Measurements from ENCODE around the gene ST3GAL3. TPM values are rescaled to one million over a fixed set of nuclear protein-coding genes. Genes with fewer than 3 reads are reported as not detected.

The ST3GAL3 gene
- total and polyA plus RNA-seq, 10 of the 15 experiments (the other 5 are each of a cell fraction or from before 2014, with no cell fraction given): 1.2 to 19.3 (median 11.0) TPM

DNA sequence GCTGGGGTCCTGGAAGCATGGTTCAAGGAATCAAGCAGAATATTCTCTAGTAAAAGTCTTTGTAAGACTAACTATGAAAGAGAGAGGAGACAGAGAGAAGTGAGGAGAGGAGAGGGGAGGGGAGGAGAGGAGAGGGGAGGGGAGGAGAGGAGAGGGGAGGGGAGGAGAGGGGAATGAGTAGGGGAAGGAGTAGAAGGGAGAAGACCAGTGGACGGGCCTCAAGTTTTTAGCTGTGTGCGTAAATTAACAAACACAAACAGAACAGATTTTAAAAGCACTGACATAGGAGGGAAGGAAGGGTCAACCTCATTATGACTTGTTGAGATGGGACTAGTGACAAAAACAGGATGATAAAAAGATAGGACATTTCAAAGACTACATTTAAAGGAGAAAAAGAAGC, 62.8 kb downstream of the ST3GAL3 start (continued):
- TF ChIP-seq, protein P1, sequence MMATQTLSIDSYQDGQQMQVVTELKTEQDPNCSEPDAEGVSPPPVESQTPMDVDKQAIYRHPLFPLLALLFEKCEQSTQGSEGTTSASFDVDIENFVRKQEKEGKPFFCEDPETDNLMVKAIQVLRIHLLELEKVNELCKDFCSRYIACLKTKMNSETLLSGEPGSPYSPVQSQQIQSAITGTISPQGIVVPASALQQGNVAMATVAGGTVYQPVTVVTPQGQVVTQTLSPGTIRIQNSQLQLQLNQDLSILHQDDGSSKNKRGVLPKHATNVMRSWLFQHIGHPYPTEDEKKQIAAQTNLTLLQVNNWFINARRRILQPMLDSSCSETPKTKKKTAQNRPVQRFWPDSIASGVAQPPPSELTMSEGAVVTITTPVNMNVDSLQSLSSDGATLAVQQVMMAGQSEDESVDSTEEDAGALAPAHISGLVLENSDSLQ (IDR thresholded peaks at IDR 0.05): no peak
- TF ChIP-seq NFYB (IDR thresholded peaks at IDR 0.05; ENCODE audit: insufficient read depth, low read depth, low read length) (no peak), MTA2 (IDR thresholded peaks at IDR 0.05; ENCODE audit: low read depth) (no peak)

GRCh38 chr1:43772978-43773377, 65.6 kb downstream of the ST3GAL3 start:
- POLR2A ChIA-PET: interaction anchor here (1.1 to 2.0 kb wide), 3 partner anchors 11 to 174 kb away, joined by 3 to 14 read pairs (median 3); partner anchors contain the start of gene IPO13
- Histone ChIP-seq H3K27ac (ENCODE audit: control insufficient read depth, insufficient read depth) (peak overlapping the region; percentile 6; the same call in 1 of the 2 replicates), H3K4me2 (ENCODE audit: control insufficient read depth, insufficient read depth) (no peak overlapping the region; the same call in 1 of the 2 replicates), H2AFZ (ENCODE audit: control insufficient read depth, low read depth, low read length) (no peak overlapping the region), H3K9ac (ENCODE audit: control insufficient read depth, insufficient read depth, low read length) (no peak overlapping the region), H3K4me1 (ENCODE audit: control insufficient read depth, insufficient read depth, low read length) (peaks cover 18% of the 10 kb centered on the region), H3K27me3 (replicated peaks in 1 of 2; ENCODE audit: control insufficient read depth in 2 of 2, insufficient read depth in 2 of 2, low read length in 1 of 2) (no peaks in the 10 kb centered on the region), H3K79me2 (ENCODE audit: control insufficient read depth, insufficient read depth, low read length) (peaks cover 3% of the 10 kb centered on the region), H3K36me3 (ENCODE audit: control insufficient read depth in 2 of 2, insufficient read depth in 2 of 2, low read length in 1 of 2) (peaks cover 0 to 4% of the 10 kb centered on the region in 2 experiments; a peak in 1 of 4 replicates), H3K9me3 (replicated peaks; ENCODE audit: control insufficient read depth, insufficient read depth, low read length) (no peaks in the 10 kb centered on the region; the same call in 1 of the 3 replicates), H3K4me3 (no peak overlapping the region), H4K20me1 (ENCODE audit: control insufficient read depth, insufficient read depth) (no peaks in the 10 kb centered on the region)
- ATAC-seq (peak; percentile 80), FAIRE-seq (no peak), DNase-seq (ENCODE audit: low read depth, low spot score) (no peak)
- RAD21 ChIA-PET (ENCODE audit: unreplicated experiment): interaction anchor here (1.1 to 2.0 kb wide), 4 partner anchors 9 to 162 kb away, joined by 4 to 12 read pairs (median 7); no protein-coding TSS in a partner anchor
- intact Hi-C loops (cut with micrococcal nuclease; ENCODE audit: unreplicated experiment) (no loop called here), in situ Hi-C loops (cut with MboI) (no loop called here)
- SMC1A ChIA-PET (ENCODE audit: uncharacterized antibody, unreplicated experiment): interaction anchor here (1.5 to 3.9 kb wide), 5 partner anchors 8 to 173 kb away, joined by 5 to 48 read pairs (median 9); no protein-coding TSS in a partner anchor
- WGBS (ENCODE audit: insufficient coverage, insufficient replicate concordance, low lambda C conversion rate, missing lambda C conversion rate): 62% methylated on average over 5 of the region's 5 CpGs
- CTCF ChIA-PET: interaction anchor here (1.0 to 4.1 kb wide), 5 partner anchors 8 to 166 kb away, joined by 3 to 34 read pairs (median 7); no protein-coding TSS in a partner anchor
- BruUV-seq (replicated peaks): no TSS peak
- no peak for TF ChIP-seq POU2F2 (IDR thresholded peaks at IDR 0.05; ENCODE audit: borderline replicate concordance, low read depth, low read length)
- no peak for TF ChIP-seq MAX (IDR thresholded peaks at IDR 0.05; ENCODE audit: low read depth, low read length)
- TF ChIP-seq CTCF (IDR thresholded peaks at IDR 0.05 in 2 of 3, conservative IDR thresholded peaks at IDR 0.05 in 1 of 3; ENCODE audit: control insufficient read depth in 2 of 3, extremely low read depth in 1 of 3, insufficient read depth in 1 of 3, low read depth in 3 of 3, low read length in 3 of 3): no peak
- TF ChIP-seq, protein P2, sequence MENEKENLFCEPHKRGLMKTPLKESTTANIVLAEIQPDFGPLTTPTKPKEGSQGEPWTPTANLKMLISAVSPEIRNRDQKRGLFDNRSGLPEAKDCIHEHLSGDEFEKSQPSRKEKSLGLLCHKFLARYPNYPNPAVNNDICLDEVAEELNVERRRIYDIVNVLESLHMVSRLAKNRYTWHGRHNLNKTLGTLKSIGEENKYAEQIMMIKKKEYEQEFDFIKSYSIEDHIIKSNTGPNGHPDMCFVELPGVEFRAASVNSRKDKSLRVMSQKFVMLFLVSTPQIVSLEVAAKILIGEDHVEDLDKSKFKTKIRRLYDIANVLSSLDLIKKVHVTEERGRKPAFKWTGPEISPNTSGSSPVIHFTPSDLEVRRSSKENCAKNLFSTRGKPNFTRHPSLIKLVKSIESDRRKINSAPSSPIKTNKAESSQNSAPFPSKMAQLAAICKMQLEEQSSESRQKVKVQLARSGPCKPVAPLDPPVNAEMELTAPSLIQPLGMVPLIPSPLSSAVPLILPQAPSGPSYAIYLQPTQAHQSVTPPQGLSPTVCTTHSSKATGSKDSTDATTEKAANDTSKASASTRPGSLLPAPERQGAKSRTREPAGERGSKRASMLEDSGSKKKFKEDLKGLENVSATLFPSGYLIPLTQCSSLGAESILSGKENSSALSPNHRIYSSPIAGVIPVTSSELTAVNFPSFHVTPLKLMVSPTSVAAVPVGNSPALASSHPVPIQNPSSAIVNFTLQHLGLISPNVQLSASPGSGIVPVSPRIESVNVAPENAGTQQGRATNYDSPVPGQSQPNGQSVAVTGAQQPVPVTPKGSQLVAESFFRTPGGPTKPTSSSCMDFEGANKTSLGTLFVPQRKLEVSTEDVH (IDR thresholded peaks at IDR 0.05; ENCODE audit: low read depth, partially characterized antibody): no peak
- TF ChIP-seq, protein P3, sequence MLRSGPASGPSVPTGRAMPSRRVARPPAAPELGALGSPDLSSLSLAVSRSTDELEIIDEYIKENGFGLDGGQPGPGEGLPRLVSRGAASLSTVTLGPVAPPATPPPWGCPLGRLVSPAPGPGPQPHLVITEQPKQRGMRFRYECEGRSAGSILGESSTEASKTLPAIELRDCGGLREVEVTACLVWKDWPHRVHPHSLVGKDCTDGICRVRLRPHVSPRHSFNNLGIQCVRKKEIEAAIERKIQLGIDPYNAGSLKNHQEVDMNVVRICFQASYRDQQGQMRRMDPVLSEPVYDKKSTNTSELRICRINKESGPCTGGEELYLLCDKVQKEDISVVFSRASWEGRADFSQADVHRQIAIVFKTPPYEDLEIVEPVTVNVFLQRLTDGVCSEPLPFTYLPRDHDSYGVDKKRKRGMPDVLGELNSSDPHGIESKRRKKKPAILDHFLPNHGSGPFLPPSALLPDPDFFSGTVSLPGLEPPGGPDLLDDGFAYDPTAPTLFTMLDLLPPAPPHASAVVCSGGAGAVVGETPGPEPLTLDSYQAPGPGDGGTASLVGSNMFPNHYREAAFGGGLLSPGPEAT (IDR thresholded peaks at IDR 0.05; ENCODE audit: low read depth): peak; percentile 57; the same call in 1 of the 2 replicates
- TF ChIP-seq GABPA (IDR thresholded peaks at IDR 0.05; ENCODE audit: low read depth): no peak
- TF ChIP-seq, protein P4, sequence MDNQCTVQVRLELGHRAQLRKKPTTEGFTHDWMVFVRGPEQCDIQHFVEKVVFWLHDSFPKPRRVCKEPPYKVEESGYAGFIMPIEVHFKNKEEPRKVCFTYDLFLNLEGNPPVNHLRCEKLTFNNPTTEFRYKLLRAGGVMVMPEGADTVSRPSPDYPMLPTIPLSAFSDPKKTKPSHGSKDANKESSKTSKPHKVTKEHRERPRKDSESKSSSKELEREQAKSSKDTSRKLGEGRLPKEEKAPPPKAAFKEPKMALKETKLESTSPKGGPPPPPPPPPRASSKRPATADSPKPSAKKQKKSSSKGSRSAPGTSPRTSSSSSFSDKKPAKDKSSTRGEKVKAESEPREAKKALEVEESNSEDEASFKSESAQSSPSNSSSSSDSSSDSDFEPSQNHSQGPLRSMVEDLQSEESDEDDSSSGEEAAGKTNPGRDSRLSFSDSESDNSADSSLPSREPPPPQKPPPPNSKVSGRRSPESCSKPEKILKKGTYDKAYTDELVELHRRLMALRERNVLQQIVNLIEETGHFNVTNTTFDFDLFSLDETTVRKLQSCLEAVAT (IDR thresholded peaks at IDR 0.05): no peak; the same call in 1 of the 2 replicates

Measured in GM12878 (cell line).